NCI-H2196 treated with DMSO at 0.1 percent for 48 hours (cell line): ENCODE results near the gene XPNPEP3.
"Not testable (repeated sequence)": the region's sequence is repeated elsewhere in the genome, so short reads cannot be mapped to it uniquely, and the experiment has no call there.

ENCODE experiments used
- DNase-seq: peaks from one replicate; lab custom pipeline; 2025; ENCODE audit not compliant: unreplicated experiment; lab: John Stamatoyannopoulos, UW

Gene XPNPEP3

GRCh38 chr22:40855979-40856512, 902 bp upstream of the XPNPEP3 start:
- no peak for DNase-seq

GRCh38 chr22:40857309-40857855, 434 bp downstream of the XPNPEP3 start:
- no peak for DNase-seq

DNA sequence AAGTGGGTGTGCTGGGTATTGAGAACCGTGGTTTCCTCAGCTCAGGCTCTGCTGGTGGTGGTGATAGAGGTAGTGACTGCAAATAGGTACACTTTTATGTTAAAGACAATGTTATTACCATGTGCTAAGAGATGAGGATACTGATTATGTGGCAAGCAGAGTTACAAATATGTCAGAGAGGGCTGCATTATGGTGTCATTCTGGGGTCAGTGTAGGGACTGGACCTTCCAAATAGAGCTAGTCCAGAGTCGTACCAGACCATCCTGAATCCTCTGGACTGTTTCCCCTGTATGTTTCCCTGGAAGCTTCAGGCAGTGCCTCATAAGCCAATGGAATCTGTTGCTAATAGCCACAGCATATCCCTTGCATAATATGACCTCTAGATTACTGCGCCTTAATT, 5.1 kb downstream of the XPNPEP3 start, which contains the start of gene DNAJB7:
DNAJB7 (minus strand) TSS at position 101 of the 400 bp plus-strand sequence. CDS start 119 bp downstream, outside the sequence.
- no peak for DNase-seq

DNA sequence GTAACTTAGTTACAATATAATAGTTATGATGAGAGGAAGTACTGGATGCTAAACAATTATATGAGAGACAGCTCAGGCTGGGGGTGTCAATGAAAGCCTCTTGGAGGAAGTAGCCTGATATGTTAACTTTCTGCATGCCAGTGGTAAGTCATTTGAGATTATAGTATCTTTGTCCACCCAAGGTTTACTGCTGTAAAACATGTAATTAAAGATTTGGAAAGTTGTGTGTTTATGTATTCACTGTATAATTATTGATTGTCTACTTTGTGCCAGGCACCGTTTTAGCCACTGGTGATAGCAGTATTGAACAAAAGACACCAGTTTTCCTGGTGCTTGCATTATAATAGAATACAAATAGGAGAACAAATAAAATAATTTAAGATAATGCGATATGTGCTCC, 5.6 kb downstream of the XPNPEP3 start:
- no peak for DNase-seq

GRCh38 chr22:40867109-40867508, 10.2 kb downstream of the XPNPEP3 start:
- DNase-seq = no peak

DNA sequence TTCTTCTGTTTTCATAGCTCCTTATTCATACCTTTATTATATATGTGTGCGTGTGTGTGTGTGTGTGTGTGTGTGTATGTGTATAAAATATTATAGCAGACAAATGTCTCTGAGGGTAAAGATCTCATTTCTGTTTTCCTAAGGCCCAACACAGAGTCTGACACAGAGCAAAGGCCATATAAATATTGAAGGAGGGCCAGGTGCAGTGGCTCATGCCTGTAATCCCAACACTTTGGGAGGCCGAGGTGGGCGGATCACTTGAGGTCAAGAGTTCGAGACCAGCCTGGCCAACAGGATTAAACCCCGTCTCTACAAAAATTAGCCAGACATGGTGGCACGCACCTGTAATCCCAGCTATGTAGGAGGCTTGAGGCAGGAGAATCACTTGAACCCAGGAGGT, 11.4 kb downstream of the XPNPEP3 start:
- not testable (repeated sequence) for DNase-seq

DNA sequence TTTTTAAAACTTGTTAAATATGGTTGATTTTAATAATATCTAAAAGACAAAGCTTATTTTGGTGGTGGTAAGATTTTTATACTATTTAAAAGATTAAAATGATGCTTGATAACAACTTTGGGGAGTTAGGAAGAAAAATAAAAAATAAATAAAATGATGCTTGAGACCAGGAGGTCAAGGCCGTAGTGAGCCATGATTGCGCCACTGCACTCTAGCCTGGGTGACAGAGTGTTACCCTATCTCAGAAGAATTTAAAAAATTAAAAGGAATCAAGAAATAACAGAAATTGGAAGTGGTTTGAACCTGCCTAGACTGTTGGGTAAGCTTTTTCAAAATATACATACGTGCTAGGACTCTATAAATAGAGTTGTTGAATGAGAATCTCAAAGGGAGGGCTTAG, 17.1 kb downstream of the XPNPEP3 start:
- no peak for DNase-seq

- DNase-seq = no peak
These were observed 18.2 kb downstream of the XPNPEP3 start for GRCh38 chr22:40875111-40875510.

DNA sequence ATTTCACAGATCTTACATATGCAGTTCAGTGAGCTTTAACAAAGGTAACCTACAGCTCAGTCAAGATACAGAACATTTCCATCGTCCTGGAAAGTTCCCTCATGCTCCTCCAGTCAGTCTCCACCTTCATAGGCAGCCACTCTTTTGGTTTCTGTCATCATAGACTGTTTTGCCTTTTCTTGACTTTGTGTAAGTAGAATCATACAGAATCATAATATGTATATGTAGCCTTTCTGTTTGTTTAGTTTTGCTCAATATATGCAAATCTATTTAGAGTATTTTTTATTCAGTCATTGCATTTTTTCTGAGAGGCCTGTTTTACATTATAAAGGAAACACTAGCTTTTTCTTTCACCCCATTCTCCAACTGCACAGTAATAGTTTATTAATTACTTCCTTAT, 20.0 kb downstream of the XPNPEP3 start:
- DNase-seq = no peak

- DNase-seq = no peak
These were observed 20.5 kb downstream of the XPNPEP3 start for GRCh38 chr22:40877488-40877887.

- no peak for DNase-seq
These were observed 22.0 kb downstream of the XPNPEP3 start for GRCh38 chr22:40878922-40879321.

DNA sequence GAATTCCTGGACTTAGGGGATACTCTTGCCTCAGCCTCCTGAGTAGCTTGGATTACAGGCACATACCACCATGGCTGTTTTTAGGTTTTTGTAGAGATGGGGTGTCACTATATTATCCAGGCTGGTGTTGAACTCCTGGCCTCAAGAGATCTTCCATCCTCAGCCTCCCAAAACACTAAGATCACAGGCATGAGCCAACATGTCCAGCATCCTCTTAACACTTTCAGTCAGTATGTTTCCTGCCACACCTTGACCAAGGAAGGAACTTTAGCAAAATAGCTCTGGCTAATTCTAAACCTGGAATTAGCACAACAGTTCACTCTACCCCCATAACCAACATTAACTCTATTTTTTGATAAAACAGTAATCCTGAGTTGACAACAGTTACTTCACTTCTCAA, 32.2 kb downstream of the XPNPEP3 start:
- DNase-seq = no peak

GRCh38 chr22:40890881-40891280, 33.9 kb downstream of the XPNPEP3 start:
- DNase-seq = no peak

GRCh38 chr22:40894417-40894816, 37.5 kb downstream of the XPNPEP3 start:
- no peak for DNase-seq

DNA sequence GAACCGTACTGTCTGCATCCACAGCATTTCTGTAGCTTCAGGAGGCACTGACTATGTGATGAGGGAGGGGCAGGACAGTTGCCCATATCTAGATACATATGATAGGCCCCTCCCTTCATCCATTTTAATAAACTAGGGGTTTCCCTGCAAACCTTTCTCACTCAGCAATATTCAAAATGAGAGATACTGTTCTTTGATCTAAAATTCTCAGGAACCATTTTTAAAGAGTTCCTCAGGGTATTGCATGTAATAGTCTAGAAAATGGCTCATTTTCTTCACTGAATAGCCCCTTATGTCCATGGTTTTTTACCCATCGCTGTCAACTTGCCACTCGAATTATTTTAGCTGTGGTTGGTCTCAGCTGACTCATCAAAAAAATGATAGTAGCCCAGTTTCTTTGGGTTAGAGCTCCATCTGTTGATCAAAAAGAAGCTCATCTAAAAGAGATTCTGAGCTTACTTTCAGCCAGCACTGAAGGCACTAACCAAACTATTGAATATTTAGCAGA, 42.0 kb downstream of the XPNPEP3 start:
- peak; percentile 9 for DNase-seq

DNA sequence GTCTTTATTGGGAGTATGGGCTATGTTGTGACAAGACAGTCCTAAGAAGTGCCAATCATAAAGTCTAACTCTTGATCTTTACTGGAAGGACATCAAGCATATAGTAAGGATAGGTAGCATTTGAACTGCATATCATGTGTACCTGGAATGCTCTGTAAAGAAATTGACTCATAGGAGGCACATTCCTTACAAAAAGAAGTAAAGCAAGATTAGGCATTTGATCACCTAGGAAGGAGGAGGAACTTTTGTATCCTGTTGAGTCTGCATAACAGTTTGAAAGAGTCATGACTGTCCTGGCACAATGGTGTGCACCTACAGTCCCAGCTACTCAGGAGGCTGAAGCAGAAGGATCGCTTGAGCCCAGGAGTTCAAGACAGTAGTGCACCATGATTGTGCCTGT, 47.2 kb downstream of the XPNPEP3 start:
- DNase-seq = no peak

- DNase-seq = no peak
These were observed 51.9 kb downstream of the XPNPEP3 start for GRCh38 chr22:40908895-40909294.

DNA sequence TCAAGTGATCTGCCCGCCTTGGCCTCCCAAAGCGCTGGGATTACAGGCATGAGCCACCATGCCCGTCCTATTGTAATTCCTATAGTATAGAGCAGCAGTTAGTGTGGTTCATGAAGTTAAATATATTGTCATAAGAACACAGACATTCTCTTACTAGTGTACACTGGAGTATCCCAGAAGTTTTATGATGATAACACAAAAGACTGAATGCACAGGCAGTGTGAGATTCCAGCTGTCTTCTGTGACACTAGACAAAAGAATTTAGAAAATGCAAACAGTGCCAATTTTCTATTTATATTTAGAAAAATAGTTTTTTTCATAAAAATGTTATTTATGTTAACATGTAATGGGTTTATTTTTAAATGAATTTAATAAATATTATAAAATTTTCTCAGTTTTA, 54.8 kb downstream of the XPNPEP3 start:
- DNase-seq = no peak

DNA sequence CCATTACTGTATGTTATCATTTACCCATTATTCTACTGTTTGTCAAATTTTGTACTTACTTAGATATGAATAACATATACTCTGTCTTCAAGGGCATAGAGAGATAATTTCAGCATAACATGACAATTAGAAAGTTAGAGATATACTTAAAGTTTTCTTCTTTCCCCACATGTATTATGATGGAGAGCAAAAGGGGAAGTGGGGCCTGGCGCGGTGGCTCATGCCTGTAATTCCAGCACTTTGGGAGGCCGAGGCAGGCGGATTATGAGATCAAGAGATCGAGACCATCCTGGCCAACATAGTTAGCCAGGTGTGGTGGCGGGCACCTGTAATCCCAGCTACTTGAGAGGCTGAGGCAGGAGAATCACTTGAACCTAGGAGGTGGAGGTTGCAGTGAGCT, 56.0 kb downstream of the XPNPEP3 start:
- not testable (repeated sequence) for DNase-seq

GRCh38 chr22:40919446-40919845, 62.5 kb downstream of the XPNPEP3 start:
- DNase-seq = no peak

DNA sequence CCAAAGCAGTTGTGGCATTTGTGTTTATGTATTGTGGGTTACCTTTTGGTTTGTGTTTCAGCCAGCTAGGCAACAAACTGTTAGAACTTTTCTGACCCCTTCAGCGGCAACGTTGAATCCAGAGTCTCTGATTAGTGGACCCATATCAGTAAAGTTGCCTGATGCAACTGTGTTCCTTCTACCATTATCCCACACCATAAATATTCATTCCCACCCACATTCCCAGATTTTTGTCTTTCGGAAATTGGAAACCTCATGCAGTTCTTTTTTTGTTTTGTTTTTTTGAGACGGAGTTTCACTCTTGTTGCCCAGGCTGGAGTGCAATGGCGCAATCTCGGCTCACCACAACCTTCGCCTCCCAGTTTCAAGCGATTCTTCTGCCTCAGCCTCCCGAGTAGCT, 63.6 kb downstream of the XPNPEP3 start:
- DNase-seq = no peak

GRCh38 chr22:40922484-40923303, 65.7 kb downstream of the XPNPEP3 start:
- peak; percentile 13 for DNase-seq
